VCaP (cell line): ENCODE measurements around the gene JMJD1C.

Experiments
- H3K27ac ChIP-seq: fragments of 450-650 bp; 2 replicates; pipeline ENCODE4 v1.5.1; 2017
- CTCF ChIP-seq: fragments of 450-650 bp; conservative IDR thresholded peaks from 2 replicates; pipeline ENCODE4 v1.5.1; 2017; ENCODE audit warnings: mild to moderate bottlenecking, moderate library complexity

JMJD1C gene

GRCh38 chr10:63462442-63462841 lies 3.3 kb downstream of the JMJD1C start:
- H3K27ac ChIP-seq = no peak overlapping the region
- no peak for TF ChIP-seq CTCF

- no peak overlapping the region for H3K27ac ChIP-seq
These were observed 7.6 kb downstream of the JMJD1C start for GRCh38 chr10:63458177-63458576.

GRCh38 chr10:63457594-63457993 lies 8.2 kb downstream of the JMJD1C start:
- no peak overlapping the region for H3K27ac ChIP-seq
- no peak for TF ChIP-seq CTCF

More at GRCh38 chr10:63458177-63458576, 7.6 kb downstream of the JMJD1C start:
- TF ChIP-seq CTCF = no peak

- no peak overlapping the region for H3K27ac ChIP-seq
- no peak for TF ChIP-seq CTCF
These were observed 9.2 kb downstream of the JMJD1C start for GRCh38 chr10:63456437-63457210.

GRCh38 chr10:63455507-63455906 lies 10.3 kb downstream of the JMJD1C start:
- no peak overlapping the region for H3K27ac ChIP-seq
- no peak for TF ChIP-seq CTCF

- no peak for TF ChIP-seq CTCF
- no peak overlapping the region for H3K27ac ChIP-seq
These were observed 11.1 kb downstream of the JMJD1C start for GRCh38 chr10:63454631-63455030.

GRCh38 chr10:63452524-63452923 lies 13.3 kb downstream of the JMJD1C start:
- H3K27ac ChIP-seq = no peak overlapping the region
- TF ChIP-seq CTCF = no peak
